Glomerular visceral epithelial cell (primary cell): ENCODE measurements around the gene B3GLCT.

Experiments used
- DNase-seq: peaks from one replicate; pipeline ENCODE4 v3.0.0-alpha.2; 2016; ENCODE audit errors: extremely low spot score

Gene B3GLCT

DNA sequence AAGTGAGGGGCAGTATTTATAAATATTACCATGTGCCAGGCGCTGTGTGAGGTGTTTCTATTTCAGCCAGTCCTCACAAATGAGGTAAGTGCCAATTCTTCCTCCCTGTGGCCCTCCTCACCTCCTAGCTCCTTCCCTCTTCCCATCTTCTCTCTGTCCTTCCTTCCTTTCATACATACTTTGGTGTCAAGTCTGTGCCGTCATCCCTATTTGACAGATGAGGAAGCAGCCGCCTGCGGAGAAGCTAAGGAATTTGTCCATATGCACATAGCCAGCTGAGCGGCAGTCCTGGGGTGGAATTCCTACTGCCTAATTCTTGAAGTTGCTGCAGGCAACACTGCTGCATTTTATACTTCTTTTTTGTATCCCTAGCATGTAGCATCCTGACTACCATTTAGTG lies 150.8 kb downstream of the B3GLCT start:
- DNase-seq, result no peak

DNA sequence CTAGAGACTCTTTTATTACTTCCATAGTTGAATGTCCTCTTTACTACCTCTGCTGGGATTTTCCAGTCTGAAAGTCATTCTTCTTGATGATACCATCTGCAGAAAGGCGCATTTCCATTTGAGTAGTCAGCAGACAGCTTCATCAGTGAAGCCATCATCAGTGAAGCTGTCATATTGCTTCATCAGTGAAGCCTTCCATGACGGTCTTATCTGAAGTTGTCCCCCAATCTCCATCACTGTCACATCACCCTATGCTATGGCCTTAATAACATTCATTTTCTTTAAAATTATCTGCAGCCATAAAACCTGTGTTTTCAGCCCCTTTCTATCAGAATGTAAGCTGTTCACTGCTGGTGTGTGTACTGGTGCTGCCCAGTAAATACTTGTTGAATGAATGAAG lies 151.6 kb downstream of the B3GLCT start:
- no peak for DNase-seq

DNA sequence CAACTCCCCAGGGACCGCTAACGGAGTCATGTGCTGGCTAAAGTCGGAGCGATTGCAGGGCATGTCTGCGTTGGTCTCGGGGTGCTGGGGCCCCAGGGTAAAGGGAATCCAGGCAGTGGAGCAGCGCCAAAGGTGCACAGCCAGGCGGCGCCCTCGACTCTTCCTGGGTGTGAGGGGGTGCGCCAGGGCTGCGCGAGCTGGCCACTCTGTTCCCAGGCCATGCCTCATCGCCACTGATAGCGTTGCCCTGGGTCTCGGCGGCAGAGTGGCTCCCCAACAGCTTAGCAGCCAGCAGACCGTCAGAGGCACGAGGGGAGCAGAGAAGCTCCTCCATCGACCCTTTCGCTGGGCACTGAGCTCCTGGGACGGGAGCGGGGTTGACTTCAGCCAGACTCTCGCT lies 152.7 kb downstream of the B3GLCT start:
- DNase-seq, result no peak

DNA sequence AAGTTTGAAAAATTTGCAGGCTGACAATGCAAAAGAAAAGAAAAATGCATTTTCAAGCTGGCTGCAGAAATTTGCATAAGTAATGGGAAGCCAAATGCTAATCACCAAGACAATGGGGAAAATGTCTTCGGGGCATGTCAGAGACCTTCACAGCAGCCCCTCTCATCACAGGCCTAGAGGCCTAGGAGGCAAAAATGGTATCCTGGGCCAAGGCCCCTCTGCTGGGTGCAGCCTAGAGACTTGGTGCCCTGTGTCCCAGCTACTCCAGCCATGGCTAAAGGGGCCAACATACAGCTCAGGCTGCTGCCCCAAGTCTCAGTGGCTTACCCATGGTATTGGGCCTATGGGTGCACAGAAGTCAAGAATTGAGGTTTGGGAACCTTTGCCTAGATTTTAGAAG lies 155.2 kb downstream of the B3GLCT start:
- DNase-seq, result no peak

DNA sequence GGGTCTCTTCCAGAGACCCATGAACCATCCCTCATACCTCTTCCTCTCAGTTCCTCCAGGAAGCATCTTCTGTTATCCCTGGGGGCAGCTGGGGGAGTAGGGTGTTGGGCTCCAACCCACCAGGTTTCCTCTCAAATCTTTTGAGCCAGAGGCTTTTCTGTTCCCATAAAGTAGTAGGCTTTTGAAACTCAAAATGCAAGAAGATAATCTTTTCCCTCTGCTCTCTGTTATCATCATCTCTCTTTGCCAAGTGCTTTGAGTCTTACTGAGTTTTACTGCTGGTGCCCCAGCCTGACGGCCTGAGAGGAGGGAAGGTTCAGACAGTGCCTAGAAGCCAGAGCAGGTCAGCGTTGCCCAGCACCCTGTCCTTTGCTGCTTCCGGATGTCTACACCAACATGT lies 157.2 kb downstream of the B3GLCT start:
- DNase-seq, result no peak

DNA sequence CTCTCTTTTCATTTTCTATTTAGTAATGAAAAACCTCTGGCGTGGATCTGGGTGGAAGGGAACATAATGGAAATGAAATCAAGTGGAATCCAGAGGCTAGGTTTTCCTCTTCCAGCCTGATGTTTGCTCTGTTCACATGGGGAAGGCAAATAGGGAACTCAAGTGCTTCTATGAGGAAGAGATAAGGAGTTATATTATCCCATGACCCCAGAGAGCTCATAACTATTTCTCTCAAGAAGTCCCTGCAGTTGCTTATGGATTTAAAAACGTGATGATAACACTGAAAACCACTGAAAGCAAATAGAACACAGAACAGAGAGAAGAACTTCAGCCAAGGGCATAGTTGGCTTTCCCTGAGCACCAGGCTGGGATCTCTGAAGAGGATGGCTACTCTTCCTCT lies 157.8 kb downstream of the B3GLCT start:
- DNase-seq, result no peak

DNA sequence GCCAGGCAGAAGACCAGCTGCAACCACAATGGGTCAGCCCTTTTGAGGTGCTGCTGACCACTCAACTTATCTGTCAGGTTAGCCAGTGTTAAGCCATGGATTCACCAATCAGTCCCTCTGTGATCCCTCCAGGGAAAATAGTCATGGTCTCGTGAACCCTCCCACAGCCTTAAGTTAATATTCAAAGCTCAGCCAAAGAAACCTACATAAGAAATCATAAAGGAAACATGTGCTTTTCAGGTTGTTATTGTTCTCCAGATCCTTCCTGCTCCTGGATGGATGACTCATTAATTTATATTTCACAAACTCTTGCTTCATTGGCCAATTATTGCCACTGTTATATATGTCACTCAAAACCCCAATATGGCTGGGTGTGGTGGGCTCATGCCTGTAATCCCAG lies 161.9 kb downstream of the B3GLCT start:
- DNase-seq, result no peak

DNA sequence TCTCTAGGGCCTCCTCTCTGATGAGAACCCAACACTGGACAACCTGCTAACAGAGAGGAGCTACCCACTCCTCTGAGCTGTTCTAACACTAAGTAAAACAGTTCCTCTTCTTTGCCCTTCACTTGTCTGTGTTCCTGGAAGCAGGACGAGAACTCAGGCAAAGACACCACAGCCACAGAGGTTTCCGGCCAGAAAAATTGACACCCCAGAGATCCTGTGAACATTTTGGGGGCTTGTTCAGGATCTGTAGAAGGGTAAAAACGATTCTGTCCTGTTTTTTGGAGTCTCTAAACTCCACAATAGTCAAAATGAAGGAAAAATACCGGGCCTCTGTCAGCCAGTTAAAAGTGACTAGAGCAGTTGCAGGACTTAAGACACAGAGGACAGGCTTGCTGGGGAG lies 165.9 kb downstream of the B3GLCT start:
- DNase-seq, result no peak

DNA sequence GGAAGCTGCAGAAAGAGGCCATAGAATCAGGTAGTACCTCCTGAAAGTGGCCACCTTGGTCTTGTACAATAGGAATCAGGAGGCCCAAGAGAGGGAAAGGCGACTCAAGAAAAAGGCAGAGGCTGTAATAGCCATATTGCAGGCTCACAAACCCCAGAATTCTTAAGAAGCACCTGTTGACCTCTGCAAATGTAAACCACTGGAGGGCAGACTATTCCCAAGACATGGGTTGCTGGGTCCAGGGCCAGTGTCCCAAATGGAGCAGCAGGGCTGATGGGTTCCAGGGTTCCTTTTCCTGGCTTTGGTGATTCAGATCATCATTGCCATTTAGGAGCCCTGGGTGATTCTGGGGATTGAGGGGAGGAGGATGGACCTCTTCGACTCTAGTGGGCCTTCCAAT lies 167.6 kb downstream of the B3GLCT start:
- DNase-seq, result no peak

DNA sequence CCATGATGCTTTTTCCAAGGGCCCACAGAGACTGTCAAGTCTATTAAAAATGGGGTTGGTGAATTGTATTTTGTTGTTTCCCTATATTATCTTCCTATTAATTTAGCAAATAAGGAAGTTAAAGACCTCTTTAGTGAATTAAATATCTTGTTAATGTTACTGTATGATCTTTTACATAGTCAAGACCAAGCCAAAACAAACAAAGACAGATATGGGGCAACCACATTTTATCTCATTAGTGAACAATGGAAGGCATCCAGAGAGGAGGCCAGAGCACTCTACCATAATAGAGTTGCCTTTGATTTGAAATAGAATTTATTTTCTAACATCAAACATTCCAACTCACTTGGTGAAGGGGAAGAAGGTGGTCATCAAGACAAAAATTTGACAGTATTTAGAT lies 169.4 kb downstream of the B3GLCT start:
- DNase-seq, result no peak

DNA sequence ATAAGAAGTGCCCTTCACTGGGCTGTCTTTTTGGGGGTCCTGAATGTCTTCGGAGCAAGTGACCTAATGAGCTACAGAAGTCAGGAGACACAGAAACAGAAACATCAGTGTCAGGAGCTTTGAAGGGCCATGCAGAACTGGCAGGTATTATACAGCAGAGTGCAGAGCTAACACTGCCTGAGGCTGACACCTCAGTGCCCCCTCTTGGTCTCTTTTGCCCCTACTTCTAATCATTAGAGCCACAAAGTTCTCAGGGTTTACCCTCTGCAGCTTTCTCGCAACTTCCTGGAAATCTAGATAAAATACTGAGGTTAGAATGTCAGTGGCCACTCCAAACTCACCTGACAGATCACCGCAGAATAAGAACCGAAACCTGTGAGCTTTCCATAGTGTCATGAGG lies 172.7 kb downstream of the B3GLCT start:
- DNase-seq, result no peak

DNA sequence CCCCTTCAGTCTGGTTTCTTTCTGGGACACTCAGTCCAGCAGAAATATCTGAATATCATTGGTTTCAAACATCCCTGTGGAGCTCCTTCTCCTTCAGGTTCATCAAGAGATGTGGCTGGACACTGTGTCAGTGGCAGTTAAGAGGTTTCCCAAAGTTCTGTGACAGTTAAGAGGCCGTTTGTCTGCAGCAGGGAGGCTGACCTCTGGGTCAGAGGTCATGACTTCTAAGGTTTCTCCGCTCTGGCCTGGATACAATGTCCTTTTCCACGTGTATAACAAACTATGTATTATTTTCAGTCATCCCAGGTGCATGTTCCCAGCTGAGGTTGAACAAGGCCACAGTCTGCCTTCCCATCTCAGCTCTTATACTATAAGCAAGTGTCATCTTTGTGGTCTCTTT lies 174.9 kb downstream of the B3GLCT start:
- no peak for DNase-seq

DNA sequence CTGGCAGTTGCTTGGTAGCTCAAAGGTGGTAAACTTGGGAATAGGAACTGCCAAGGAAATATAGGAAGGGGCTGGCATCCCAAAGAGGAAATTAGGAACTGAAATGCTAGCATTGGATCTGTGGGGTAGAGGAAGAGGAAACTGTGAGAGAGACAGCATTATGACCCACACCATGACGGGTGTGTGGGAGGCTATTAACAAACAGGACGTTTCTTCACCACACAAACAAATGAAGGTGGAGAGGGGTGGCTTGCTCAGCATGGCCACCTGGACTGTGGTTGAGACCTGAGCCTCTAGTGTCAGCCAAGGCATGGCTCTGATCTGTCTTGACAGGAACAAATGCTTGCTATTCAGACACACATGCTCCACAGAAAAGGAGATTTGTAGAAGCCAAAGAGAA lies 178.2 kb downstream of the B3GLCT start:
- DNase-seq, result no peak

DNA sequence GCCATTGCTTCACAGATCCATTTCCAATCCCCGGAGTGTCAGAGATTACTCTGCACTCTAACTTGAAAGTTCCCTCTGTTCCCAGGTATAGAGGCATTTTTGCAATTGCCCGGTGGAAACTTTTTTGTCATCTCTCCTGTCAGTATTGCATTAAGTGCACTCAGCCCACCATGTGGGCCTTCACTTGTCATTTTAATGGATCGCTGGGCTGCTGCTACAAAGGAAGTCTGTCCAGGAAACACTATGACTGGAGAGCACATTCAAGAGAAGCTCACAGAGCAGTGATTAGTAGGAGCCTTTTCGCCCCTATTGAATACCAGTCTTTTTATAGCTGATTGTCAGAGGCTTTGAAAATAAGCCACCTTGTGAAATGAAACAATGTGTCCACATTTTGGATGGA lies 180.9 kb downstream of the B3GLCT start:
- DNase-seq, result no peak
